ENCODE results near the gene SIGLEC5.
"Not testable (repeated sequence)": the region's sequence is repeated elsewhere in the genome, so short reads cannot be mapped to it uniquely, and the experiment has no call there.

Gene SIGLEC5

DNA sequence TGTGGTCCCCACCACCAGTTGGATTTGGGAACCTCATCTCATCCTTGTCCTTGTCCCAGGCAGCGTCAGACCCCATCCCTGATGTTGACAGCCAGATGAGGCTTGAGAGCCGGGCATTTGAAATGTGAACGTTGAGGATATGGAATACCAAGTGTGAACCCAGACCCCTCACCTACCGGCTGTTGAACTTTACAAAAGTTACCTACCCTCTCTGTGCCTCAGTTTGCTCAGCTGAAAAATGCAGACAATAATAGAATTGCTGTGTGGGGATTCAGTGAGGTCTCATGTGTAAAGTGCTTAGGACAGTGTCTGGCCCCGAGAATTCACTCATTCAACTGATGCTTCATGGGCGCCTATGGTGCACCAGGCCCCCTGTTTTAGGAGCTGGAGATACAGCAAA lies 17.1 kb upstream of the SIGLEC5 start:
- FAIRE-seq (peak; percentile 64), DNase-seq (ENCODE audit: insufficient read length) (no peak)
- TF ChIP-seq TAF1 (IDR thresholded peaks at IDR 0.05; ENCODE audit: borderline replicate concordance, low read depth, low read length) (no peak), POLR2AphosphoS5 (IDR thresholded peaks at IDR 0.05; ENCODE audit: low read depth, low read length) (no peak), POLR2A (IDR thresholded peaks at IDR 0.05; ENCODE audit: low read depth, low read length) (no peak)

DNA sequence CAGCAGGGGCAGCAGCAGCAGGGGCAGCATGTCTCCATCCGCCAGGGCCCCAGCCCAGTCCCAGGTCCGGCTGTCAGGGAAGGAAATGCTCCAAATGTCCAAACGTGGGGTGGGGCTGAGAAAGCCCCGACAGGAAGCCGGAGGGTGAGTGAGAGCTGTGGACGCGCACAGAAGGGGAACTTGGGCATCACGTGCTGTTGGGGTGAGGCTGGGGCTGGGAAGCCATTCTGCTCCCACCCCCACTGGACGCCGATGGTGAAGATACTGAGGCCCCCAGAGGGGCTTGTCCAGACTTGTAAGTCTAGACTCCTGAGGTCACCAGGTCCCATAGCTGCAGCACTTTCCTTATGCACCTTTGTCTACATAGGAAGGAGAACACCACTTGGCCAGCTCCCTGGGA lies 16.5 kb upstream of the SIGLEC5 start, which contains the start of gene SIGLEC14:
SIGLEC14 (minus strand) TSS at position 96 of the 400 bp plus-strand sequence; CDS start at position 30, 66 bp downstream.
- peak; percentile 87 for FAIRE-seq
- not testable (repeated sequence) for DNase-seq (ENCODE audit: insufficient read length)

DNA sequence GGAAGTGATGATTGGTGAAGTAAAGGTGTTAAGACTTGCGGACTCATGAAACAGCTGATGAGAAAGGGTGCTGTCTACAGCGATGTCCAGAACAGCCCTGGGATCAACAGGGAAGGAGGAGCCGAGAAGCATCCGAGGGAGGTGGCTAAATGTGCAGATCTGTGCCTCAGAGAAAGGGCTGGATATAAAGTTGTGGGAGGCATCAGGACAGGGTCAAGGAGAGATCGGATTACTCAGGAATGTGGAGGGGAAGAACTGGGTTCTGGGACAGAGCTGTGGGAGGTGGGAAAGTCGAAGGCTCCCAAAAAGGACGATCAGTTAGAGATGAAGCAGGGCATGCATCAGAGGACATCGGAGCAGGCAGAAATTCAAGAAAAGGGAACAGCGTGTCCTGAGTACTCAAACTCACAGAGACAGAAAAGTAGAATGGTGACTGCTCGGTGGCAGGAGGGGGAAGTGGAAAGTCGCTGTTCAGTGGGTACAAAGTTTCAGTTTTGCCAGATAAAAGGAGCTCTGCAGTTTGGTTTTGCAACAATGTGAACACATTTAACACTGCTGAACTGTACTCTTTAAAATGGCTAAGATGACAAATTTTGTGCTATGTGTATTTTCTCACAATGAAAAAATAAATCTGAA lies 14.6 kb upstream of the SIGLEC5 start:
- FAIRE-seq (no peak), DNase-seq (ENCODE audit: insufficient read length) (no peak)
- no peak for TF ChIP-seq TAF1 (IDR thresholded peaks at IDR 0.05; ENCODE audit: borderline replicate concordance, low read depth, low read length)
- TF ChIP-seq POLR2A (IDR thresholded peaks at IDR 0.05; ENCODE audit: low read depth, low read length) = no peak

DNA sequence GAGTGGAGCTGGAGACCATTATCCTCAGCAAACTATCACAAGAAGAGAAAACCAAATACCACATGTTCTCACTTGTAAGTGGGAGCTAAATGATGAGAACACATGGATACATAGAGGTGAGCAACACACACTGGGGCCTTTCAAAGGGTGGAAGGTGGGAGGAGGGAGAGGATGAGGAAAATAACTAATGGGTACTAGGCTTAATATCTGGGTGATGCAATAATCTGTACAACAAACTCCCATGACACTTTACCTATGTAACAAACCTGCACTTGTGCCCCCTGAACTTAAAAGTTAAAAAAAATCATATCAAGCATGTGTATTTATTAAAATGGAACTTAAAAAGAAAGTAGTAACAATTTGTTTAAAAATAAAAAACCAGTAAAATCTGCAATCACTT lies 11.4 kb upstream of the SIGLEC5 start:
- FAIRE-seq (no peak), DNase-seq (ENCODE audit: insufficient read length) (no peak)
- TF ChIP-seq POLR2AphosphoS5 (IDR thresholded peaks at IDR 0.05; ENCODE audit: low read depth, low read length) (no peak), POLR2A (IDR thresholded peaks at IDR 0.05; ENCODE audit: low read depth, low read length) (no peak), TAF1 (IDR thresholded peaks at IDR 0.05; ENCODE audit: borderline replicate concordance, low read depth, low read length) (no peak)

DNA sequence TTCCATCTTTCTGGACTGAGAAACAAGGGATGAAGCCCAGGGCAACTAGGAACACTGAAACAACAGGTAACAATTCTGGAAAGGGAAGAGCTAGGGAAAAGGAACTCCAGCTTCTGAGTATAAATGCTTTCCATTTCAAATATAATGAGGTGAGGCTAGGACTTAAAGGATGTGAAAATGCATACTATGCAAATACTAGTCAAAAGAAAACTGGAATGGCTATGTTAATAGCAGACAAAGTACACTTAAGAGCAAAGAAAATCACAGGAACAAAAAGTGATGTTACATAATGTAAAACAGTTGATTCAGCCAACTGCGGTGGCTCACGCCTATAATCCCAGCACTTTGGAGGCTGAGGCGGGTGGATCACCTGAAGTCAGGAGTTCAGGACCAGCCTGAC lies 10.2 kb upstream of the SIGLEC5 start:
- no peak for FAIRE-seq
- TF ChIP-seq POLR2AphosphoS5 (IDR thresholded peaks at IDR 0.05; ENCODE audit: low read depth, low read length) = no peak
- TF ChIP-seq POLR2A (IDR thresholded peaks at IDR 0.05; ENCODE audit: low read depth, low read length) = no peak
- no peak for TF ChIP-seq TAF1 (IDR thresholded peaks at IDR 0.05; ENCODE audit: borderline replicate concordance, low read depth, low read length)
- no peak for DNase-seq (ENCODE audit: insufficient read length)

DNA sequence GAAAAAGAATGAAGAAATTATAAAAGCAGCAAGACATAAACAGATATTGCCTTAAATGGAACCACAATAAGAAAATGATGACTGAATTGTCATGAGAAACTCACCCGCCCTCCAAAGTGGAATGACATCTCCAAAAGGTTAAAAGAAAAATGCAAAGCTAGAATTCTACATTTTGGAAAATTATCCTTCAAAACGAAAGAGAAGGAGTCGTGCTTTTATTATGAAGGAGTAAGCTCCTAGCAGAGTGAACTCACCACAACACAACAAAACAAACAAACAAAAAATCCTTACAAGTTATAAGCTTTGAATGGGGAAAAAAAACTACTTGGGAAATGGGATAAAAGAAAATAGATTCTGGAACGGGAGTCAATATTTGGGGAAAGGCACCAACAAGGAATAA lies 9.7 kb upstream of the SIGLEC5 start:
- DNase-seq (ENCODE audit: insufficient read length) (no peak), FAIRE-seq (no peak)
- no peak for TF ChIP-seq POLR2AphosphoS5 (IDR thresholded peaks at IDR 0.05; ENCODE audit: low read depth, low read length)
- no peak for TF ChIP-seq TAF1 (IDR thresholded peaks at IDR 0.05; ENCODE audit: borderline replicate concordance, low read depth, low read length)
- no peak for TF ChIP-seq POLR2A (IDR thresholded peaks at IDR 0.05; ENCODE audit: low read depth, low read length)

DNA sequence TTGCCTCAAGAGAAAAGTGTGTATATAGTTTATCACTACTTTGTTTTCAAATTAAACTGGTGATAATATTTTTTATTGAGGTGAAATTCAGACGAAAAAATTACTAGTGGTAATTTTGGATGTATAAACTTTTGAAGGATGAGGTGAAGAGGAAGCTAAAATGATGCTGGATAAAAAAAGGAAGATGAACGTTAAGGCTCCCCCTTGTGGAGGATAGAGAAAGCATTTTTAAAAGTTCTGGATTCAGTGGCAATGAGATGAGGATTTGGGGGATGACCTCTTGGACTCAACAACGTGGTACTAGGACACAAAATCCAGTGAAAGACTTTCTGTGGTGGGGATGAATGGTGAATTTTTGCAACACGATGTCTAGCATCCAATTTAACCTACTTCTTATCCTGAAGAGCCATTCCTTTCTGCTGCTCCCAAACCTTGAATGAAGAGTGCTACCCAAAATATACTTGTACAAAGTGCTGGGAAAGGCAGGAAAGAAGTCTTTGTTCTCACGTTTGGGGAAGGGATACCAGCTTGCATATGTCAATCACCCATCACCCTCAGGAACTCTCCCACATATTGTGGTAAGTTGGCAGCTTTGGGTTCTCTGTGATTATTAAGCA lies 7.3 kb upstream of the SIGLEC5 start:
- no peak for TF ChIP-seq POLR2AphosphoS5 (IDR thresholded peaks at IDR 0.05; ENCODE audit: low read depth, low read length)
- no peak for TF ChIP-seq TAF1 (IDR thresholded peaks at IDR 0.05; ENCODE audit: borderline replicate concordance, low read depth, low read length)
- TF ChIP-seq POLR2A (IDR thresholded peaks at IDR 0.05; ENCODE audit: low read depth, low read length) = no peak
- peak; percentile 36 for FAIRE-seq
- no peak for DNase-seq (ENCODE audit: insufficient read length)

DNA sequence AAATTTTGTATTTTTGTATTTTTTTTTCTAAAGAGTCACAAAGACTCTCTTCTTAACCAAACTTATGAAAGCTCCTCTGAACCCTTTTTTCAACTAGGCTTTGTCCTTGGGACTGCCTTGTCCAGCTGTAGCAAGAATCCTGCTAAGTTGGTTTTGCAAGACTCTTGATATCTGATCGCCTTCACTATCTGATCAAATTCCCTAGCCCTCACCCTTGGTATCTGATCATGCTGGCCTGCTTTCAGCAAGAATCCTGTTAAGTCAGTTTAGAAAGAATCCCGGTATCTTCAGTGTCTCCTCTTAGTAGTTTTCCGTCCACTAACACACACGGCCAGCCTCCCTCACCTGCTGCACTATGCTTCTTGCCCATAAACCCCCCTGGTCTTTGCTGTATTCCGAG lies 1.9 kb upstream of the SIGLEC5 start:
- TF ChIP-seq POLR2AphosphoS5 (IDR thresholded peaks at IDR 0.05; ENCODE audit: low read depth, low read length) = no peak
- TF ChIP-seq POLR2A (IDR thresholded peaks at IDR 0.05; ENCODE audit: low read depth, low read length) = no peak
- no peak for TF ChIP-seq TAF1 (IDR thresholded peaks at IDR 0.05; ENCODE audit: borderline replicate concordance, low read depth, low read length)
- DNase-seq (ENCODE audit: insufficient read length) = no peak
- no peak for FAIRE-seq

DNA sequence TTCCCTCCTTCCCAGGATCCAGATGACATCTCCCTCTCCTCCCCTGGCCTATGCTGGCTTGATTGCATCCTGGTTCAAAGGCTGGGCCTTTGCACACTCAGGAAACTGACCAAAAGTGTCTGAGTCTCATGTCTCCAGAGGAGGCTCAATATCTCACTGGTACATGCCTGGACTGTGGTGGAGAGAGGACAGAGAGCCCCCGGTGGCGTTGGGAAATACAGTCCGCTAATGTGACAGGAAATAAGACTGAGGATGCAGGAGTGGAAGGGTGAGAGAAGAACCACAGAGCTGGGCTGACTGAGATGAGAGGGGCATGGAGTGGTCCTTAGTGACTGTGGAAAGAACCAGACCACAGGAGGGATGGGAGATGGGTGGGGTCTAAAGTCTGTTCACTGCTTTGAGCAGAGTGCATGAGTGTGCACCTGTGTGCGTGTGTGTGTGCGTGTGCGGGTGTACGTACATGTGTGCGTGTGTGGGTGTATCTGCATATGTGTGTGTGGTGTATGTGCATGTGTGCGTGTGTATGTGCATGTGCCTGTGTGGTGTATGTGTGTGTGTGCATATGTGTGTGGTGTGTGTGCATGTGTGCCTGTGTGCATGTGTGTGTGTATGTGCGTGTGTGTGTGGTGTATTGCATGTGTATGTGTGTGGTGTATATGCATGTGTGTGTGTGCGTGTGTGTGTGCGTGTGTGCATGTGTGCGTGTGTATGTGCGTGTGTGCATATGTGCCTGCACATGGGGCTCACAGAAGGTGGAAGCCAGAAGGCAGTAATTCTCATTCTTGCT lies 1.9 kb downstream of the SIGLEC5 start:
- DNase-seq (ENCODE audit: insufficient read length) (no peak), FAIRE-seq (no peak)
- no peak for TF ChIP-seq TAF1 (IDR thresholded peaks at IDR 0.05; ENCODE audit: borderline replicate concordance, low read depth, low read length)
- no peak for TF ChIP-seq POLR2A (IDR thresholded peaks at IDR 0.05; ENCODE audit: low read depth, low read length)
- TF ChIP-seq POLR2AphosphoS5 (IDR thresholded peaks at IDR 0.05; ENCODE audit: low read depth, low read length) = no peak

DNA sequence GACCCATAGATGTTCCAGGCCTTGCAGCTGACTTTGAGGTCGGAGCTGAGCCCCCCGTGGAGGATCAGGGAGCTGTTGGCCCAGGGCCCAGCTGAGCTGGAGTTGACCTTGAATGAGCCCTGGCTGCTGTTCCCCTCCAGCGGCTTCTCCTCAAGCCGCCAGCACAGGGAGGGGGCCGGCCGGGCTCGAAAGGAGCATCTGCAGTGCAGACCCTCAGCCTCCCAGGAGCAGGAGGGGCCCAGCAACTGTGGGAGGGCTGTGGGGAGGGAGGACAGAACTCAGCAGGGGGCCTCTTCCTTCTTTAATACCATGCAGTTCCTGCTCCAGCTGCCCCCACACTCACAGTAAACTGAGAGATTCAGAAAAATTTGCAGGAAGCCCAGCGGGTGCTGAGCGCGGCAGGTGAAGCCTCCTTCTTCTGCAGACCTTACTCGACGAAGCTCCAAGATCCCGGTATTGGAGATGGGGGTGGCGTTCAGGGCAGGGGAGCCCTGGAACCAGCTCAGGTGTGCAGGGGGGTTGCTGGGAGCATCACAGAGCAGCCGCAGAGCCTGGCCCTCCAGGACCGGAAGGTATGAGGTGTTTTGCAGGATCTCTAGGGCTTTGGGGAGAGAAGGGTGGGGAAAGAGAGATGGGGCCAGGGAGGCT lies 2.6 kb downstream of the SIGLEC5 start:
- FAIRE-seq = no peak
- TF ChIP-seq POLR2A (IDR thresholded peaks at IDR 0.05; ENCODE audit: low read depth, low read length) (no peak), POLR2AphosphoS5 (IDR thresholded peaks at IDR 0.05; ENCODE audit: low read depth, low read length) (no peak), TAF1 (IDR thresholded peaks at IDR 0.05; ENCODE audit: borderline replicate concordance, low read depth, low read length) (no peak)
- no peak for DNase-seq (ENCODE audit: insufficient read length)

DNA sequence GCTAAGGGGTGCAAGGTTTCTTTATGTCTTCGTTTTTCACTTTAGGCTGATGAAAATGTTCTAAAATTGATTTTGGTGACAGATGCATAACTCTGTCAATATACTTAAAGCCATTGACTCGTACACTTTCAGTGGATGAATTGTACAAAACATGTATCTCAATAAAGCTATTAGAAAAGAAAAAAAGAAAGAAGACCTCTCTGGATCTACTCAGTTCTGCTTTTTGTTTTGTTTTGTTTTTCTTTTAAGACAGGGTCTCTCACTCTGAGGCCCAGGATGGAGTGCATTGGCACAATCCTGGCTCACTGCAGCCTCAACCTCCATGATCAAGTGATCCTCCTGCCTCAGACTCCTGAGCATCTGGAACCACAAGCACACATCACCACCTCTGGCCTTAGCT lies 3.5 kb downstream of the SIGLEC5 start:
- TF ChIP-seq POLR2A (IDR thresholded peaks at IDR 0.05; ENCODE audit: low read depth, low read length) = no peak
- no peak for TF ChIP-seq TAF1 (IDR thresholded peaks at IDR 0.05; ENCODE audit: borderline replicate concordance, low read depth, low read length)
- no peak for TF ChIP-seq POLR2AphosphoS5 (IDR thresholded peaks at IDR 0.05; ENCODE audit: low read depth, low read length)
- FAIRE-seq (no peak), DNase-seq (ENCODE audit: insufficient read length) (no peak)

Measured in GM12892 (cell line).